ENCODE measurements around the gene KLK2.

Gene KLK2

GRCh38 chr19:50925734-50926133 lies 52.5 kb downstream of the KLK2 start:
- no peak for DNase-seq

- no peak for DNase-seq
These were observed 52.9 kb downstream of the KLK2 start for GRCh38 chr19:50926144-50926543.

- DNase-seq: no peak
These were observed 55.6 kb downstream of the KLK2 start for GRCh38 chr19:50928831-50929230.

Measured in retina (tissue), 1 donor.